Mesendoderm (in vitro differentiated cells): ENCODE measurements around the gene RNASE7.

Experiments used
- DNase-seq: peaks from one replicate; pipeline ENCODE4 v3.0.0; 2013
- H2AK5ac ChIP-seq: 2 replicates; pipeline ENCODE4 v1.6.1; 2013; ENCODE audit warnings: low read length, inconsistent platforms
- H2BK120ac ChIP-seq: 2 replicates; pipeline ENCODE4 v1.6.1; 2013; ENCODE audit warnings: low read depth, mild to moderate bottlenecking, low read length, moderate library complexity, mixed read lengths
- H2BK15ac ChIP-seq: replicated peaks from 2 replicates; pipeline ENCODE4 v1.6.1; 2013; ENCODE audit warnings: low read depth, mild to moderate bottlenecking, moderate library complexity
- H2BK5ac ChIP-seq: 2 replicates; pipeline ENCODE4 v1.6.1; 2013; ENCODE audit warnings: low read length, inconsistent platforms
- H3K18ac ChIP-seq: 2 replicates; pipeline ENCODE4 v1.6.1; 2013; ENCODE audit warnings: mild to moderate bottlenecking, low read length, mixed read lengths
- H3K23ac ChIP-seq: one replicate; pipeline ENCODE4 v1.6.1; 2013; ENCODE audit warnings: low read length
- H3K27ac ChIP-seq: 2 replicates; pipeline ENCODE4 v1.5.1; 2013; ENCODE audit warnings: low read depth, mild to moderate bottlenecking, inconsistent platforms, low read length, moderate library complexity
- H3K27me3 ChIP-seq: 2 replicates; pipeline ENCODE4 v1.6.1; 2013; ENCODE audit warnings: low read length, control low read depth, mild to moderate bottlenecking, inconsistent platforms; ENCODE audit not compliant: insufficient read depth, poor library complexity
- H3K36me3 ChIP-seq: 2 replicates; pipeline ENCODE4 v1.6.1; 2013; ENCODE audit warnings: low read length, inconsistent platforms; ENCODE audit not compliant: control insufficient read depth, insufficient read depth
- H3K4ac ChIP-seq: one replicate; pipeline ENCODE4 v1.6.1; 2013; ENCODE audit warnings: low read depth, mild to moderate bottlenecking, low read length, moderate library complexity
- H3K4me1 ChIP-seq: 2 replicates; pipeline ENCODE4 v1.6.1; 2013; ENCODE audit warnings: low read depth, low read length, inconsistent platforms; ENCODE audit not compliant: control insufficient read depth
- H3K4me2 ChIP-seq: 2 replicates; pipeline ENCODE4 v1.6.1; 2013; ENCODE audit warnings: low read length
- H3K4me3 ChIP-seq: 2 replicates; pipeline ENCODE4 v1.5.1; 2013; ENCODE audit warnings: mild to moderate bottlenecking, low read length
- H3K56ac ChIP-seq: one replicate; pipeline ENCODE4 v1.6.1; 2013; ENCODE audit warnings: low read length
- H3K79me1 ChIP-seq: 2 replicates; pipeline ENCODE4 v1.6.1; 2013; ENCODE audit warnings: low read length, inconsistent platforms
- H3K79me2 ChIP-seq: 2 replicates; pipeline ENCODE4 v1.6.1; 2013; ENCODE audit warnings: mild to moderate bottlenecking, low read length; ENCODE audit not compliant: control insufficient read depth, insufficient read depth
- H3K9ac ChIP-seq: 2 replicates; pipeline ENCODE4 v1.6.1; 2013; ENCODE audit warnings: low read length, inconsistent platforms
- H4K5ac ChIP-seq: one replicate; pipeline ENCODE4 v1.6.1; 2013; ENCODE audit warnings: low read length
- H4K8ac ChIP-seq: one replicate; pipeline ENCODE4 v1.6.1; 2013; ENCODE audit warnings: low read depth, mild to moderate bottlenecking, control low read depth, low read length, moderate library complexity
- WGBS: extraction: QIAGEN DNeasy Blood & Tissue Kit; methylation state at CpG from one replicate; pipeline ENCODE4 v1.1.7; 2013; ENCODE audit warnings: low lambda C conversion rate, missing lambda C conversion rate; ENCODE audit not compliant: insufficient coverage; ENCODE audit errors: extremely low coverage; 5-methylcytosine and 5-hydroxymethylcytosine counted together

The RNASE7 gene

GRCh38 chr14:21069388-21070082 lies 27.4 kb downstream of the RNASE7 start:
- Histone ChIP-seq H3K79me1 (peaks cover 8% of the 10 kb centered on the region), H3K36me3 (peaks cover 2% of the 10 kb centered on the region), H3K56ac (peak overlapping the region; percentile 99), H2BK15ac (no peak overlapping the region), H3K23ac (peak overlapping the region; percentile 11), H3K18ac (peak overlapping the region; percentile 77), H3K79me2 (peaks cover 3% of the 10 kb centered on the region), H3K27me3 (no peaks in the 10 kb centered on the region), H2BK5ac (peak overlapping the region; percentile 43), H3K4me2 (peak overlapping the region; percentile 77), H2BK120ac (no peak overlapping the region), H3K4me1 (peaks cover 5% of the 10 kb centered on the region), H3K9ac (peak overlapping the region; percentile 70), H2AK5ac (no peak overlapping the region), H3K4ac (peak overlapping the region; percentile 74), H4K5ac (no peak overlapping the region), H3K27ac (peak overlapping the region; percentile 99), H4K8ac (no peak overlapping the region), H3K4me3 (peak overlapping the region; percentile 64)
- WGBS, result no CpG with 5 or more reads among the region's 40 CpGs
- peak; percentile 86 for DNase-seq

- WGBS, result no CpG with 5 or more reads among the region's 63 CpGs
- H4K8ac ChIP-seq, result no peak within 1 kb of the TSS
- H3K4me2 ChIP-seq, result peak within 1 kb of the TSS; percentile 97
- peak within 1 kb of the TSS; percentile 98 for H3K23ac ChIP-seq
- DNase-seq, result peak; percentile 63
- H3K56ac ChIP-seq, result peak within 1 kb of the TSS; percentile 99
- no peak within 1 kb of the TSS for H2AK5ac ChIP-seq
- H3K27ac ChIP-seq, result peak within 1 kb of the TSS; percentile 99
- peak within 1 kb of the TSS; percentile 16 for H2BK120ac ChIP-seq
- H3K27me3 ChIP-seq, result no peaks in the 10 kb centered on the region
- peak within 1 kb of the TSS; percentile 77 for H3K18ac ChIP-seq
- no peak within 1 kb of the TSS for H4K5ac ChIP-seq
- H2BK5ac ChIP-seq, result peak within 1 kb of the TSS; percentile 98
- H3K4me1 ChIP-seq, result peaks cover 5% of the 10 kb centered on the region
- peak within 1 kb of the TSS; percentile 89 for H3K4me3 ChIP-seq
- H3K9ac ChIP-seq, result peak within 1 kb of the TSS; percentile 98
- peaks cover 8% of the 10 kb centered on the region for H3K79me1 ChIP-seq
- H3K79me2 ChIP-seq, result peaks cover 3% of the 10 kb centered on the region
- H3K4ac ChIP-seq, result peak within 1 kb of the TSS; percentile 74
- peaks cover 2% of the 10 kb centered on the region for H3K36me3 ChIP-seq
- no peak within 1 kb of the TSS for H2BK15ac ChIP-seq
Observed at GRCh38 chr14:21070083-21070609, 28.0 kb downstream of the RNASE7 start, which contains the start of gene ARHGEF40. ARHGEF40 (plus strand) TSS chr14:21070304; CDS start chr14:21070397, 93 bp downstream.

- peaks cover 5% of the 10 kb centered on the region for H3K36me3 ChIP-seq
- H4K5ac ChIP-seq, result no peak overlapping the region
- peaks cover 8% of the 10 kb centered on the region for H3K79me1 ChIP-seq
- peak overlapping the region; percentile 97 for H3K4me2 ChIP-seq
- H3K4me3 ChIP-seq, result peak overlapping the region; percentile 89
- peak overlapping the region; percentile 8 for H2BK120ac ChIP-seq
- H2AK5ac ChIP-seq, result no peak overlapping the region
- peak overlapping the region; percentile 99 for H3K27ac ChIP-seq
- no peaks in the 10 kb centered on the region for H3K27me3 ChIP-seq
- peak overlapping the region; percentile 77 for H3K18ac ChIP-seq
- DNase-seq, result peak; percentile 94
- H3K56ac ChIP-seq, result peak overlapping the region; percentile 99
- H3K4ac ChIP-seq, result peak overlapping the region; percentile 46
- peak overlapping the region; percentile 98 for H3K9ac ChIP-seq
- peak overlapping the region; percentile 98 for H2BK5ac ChIP-seq
- WGBS, result no CpG with 5 or more reads among the region's 23 CpGs
- H3K79me2 ChIP-seq, result peaks cover 3% of the 10 kb centered on the region
- H4K8ac ChIP-seq, result no peak overlapping the region
- peaks cover 5% of the 10 kb centered on the region for H3K4me1 ChIP-seq
- no peak overlapping the region for H2BK15ac ChIP-seq
- peak overlapping the region; percentile 98 for H3K23ac ChIP-seq
Observed at GRCh38 chr14:21070610-21071224, 28.6 kb downstream of the RNASE7 start.

- peak overlapping the region; percentile 46 for H3K4ac ChIP-seq
- H3K18ac ChIP-seq, result peak overlapping the region; percentile 95
- peak; percentile 98 for DNase-seq
- peak overlapping the region; percentile 98 for H3K23ac ChIP-seq
- peak overlapping the region; percentile 89 for H3K4me3 ChIP-seq
- H3K9ac ChIP-seq, result peak overlapping the region; percentile 98
- peak overlapping the region; percentile 43 for H2AK5ac ChIP-seq
- peak overlapping the region; percentile 98 for H2BK5ac ChIP-seq
- H3K79me1 ChIP-seq, result peaks cover 8% of the 10 kb centered on the region
- H3K4me2 ChIP-seq, result peak overlapping the region; percentile 97
- H3K56ac ChIP-seq, result peak overlapping the region; percentile 99
- no peak overlapping the region for H4K8ac ChIP-seq
- peaks cover 8% of the 10 kb centered on the region for H3K36me3 ChIP-seq
- peak overlapping the region; percentile 14 for H2BK120ac ChIP-seq
- H4K5ac ChIP-seq, result peak overlapping the region; percentile 12
- peaks cover 5% of the 10 kb centered on the region for H3K4me1 ChIP-seq
- H3K27me3 ChIP-seq, result no peaks in the 10 kb centered on the region
- peak overlapping the region; percentile 99 for H3K27ac ChIP-seq
- peaks cover 3% of the 10 kb centered on the region for H3K79me2 ChIP-seq
- WGBS, result no CpG with 5 or more reads among the region's 37 CpGs
- H2BK15ac ChIP-seq, result no peak overlapping the region
Observed at GRCh38 chr14:21071225-21072030, 29.3 kb downstream of the RNASE7 start.

- no peak overlapping the region for H2BK120ac ChIP-seq
- H2BK5ac ChIP-seq, result peak overlapping the region; percentile 95
- peak overlapping the region; percentile 46 for H3K4me3 ChIP-seq
- peak; percentile 70 for DNase-seq
- H2BK15ac ChIP-seq, result no peak overlapping the region
- H3K56ac ChIP-seq, result peak overlapping the region; percentile 99
- peak overlapping the region; percentile 93 for H3K9ac ChIP-seq
- peaks cover 8% of the 10 kb centered on the region for H3K79me1 ChIP-seq
- H3K36me3 ChIP-seq, result peaks cover 11% of the 10 kb centered on the region
- peaks cover 3% of the 10 kb centered on the region for H3K79me2 ChIP-seq
- peak overlapping the region; percentile 12 for H4K5ac ChIP-seq
- H4K8ac ChIP-seq, result no peak overlapping the region
- no peaks in the 10 kb centered on the region for H3K27me3 ChIP-seq
- peak overlapping the region; percentile 78 for H3K4me2 ChIP-seq
- no CpG with 5 or more reads among the region's 4 CpGs for WGBS
- peaks cover 5% of the 10 kb centered on the region for H3K4me1 ChIP-seq
- peak overlapping the region; percentile 99 for H3K27ac ChIP-seq
- H2AK5ac ChIP-seq, result peak overlapping the region; percentile 43
- H3K18ac ChIP-seq, result peak overlapping the region; percentile 95
- H3K23ac ChIP-seq, result peak overlapping the region; percentile 9
- no peak overlapping the region for H3K4ac ChIP-seq
Observed at GRCh38 chr14:21072031-21072473, 29.9 kb downstream of the RNASE7 start.
